Lower lobe of right lung (tissue), 2 donors: ENCODE measurements around the gene ATXN7L1. TPM values are rescaled to one million over a fixed set of nuclear protein-coding genes. Genes with fewer than 3 reads are reported as not detected.

Experiments used
- ATAC-seq, 2 donors: fragments of 200-7000 bp; cut with Tn5 transposase; one replicate each; pipeline ENCODE4 v1.9.1; 2020 to 2022; ENCODE audit warnings: mild to moderate bottlenecking in 2 of 2, moderate library complexity in 2 of 2
- DNase-seq: peaks from one replicate; pipeline ENCODE4 v3.0.0-alpha.2; 2020
- H3K27ac ChIP-seq: fragments of 200-600 bp; one replicate; pipeline ENCODE4 v1.8.0; 2022
- H3K27me3 ChIP-seq: fragments of 200-600 bp; one replicate; pipeline ENCODE4 v1.8.0; 2022; ENCODE audit warnings: low read depth
- H3K36me3 ChIP-seq: fragments of 200-600 bp; one replicate; pipeline ENCODE4 v1.8.0; 2022; ENCODE audit warnings: mild to moderate bottlenecking
- H3K4me1 ChIP-seq: fragments of 200-600 bp; one replicate; pipeline ENCODE4 v1.8.0; 2022
- H3K4me3 ChIP-seq: fragments of 200-600 bp; one replicate; pipeline ENCODE4 v1.8.0; 2022; ENCODE audit warnings: mild to moderate bottlenecking
- H3K9me3 ChIP-seq: fragments of 200-600 bp; one replicate; pipeline ENCODE4 v1.8.0; 2022
- CTCF ChIP-seq: fragments of 200-600 bp; IDR thresholded peaks from one replicate; pipeline ENCODE4 v1.8.0; 2022; ENCODE audit warnings: antibody characterized with exemption, mild to moderate bottlenecking
- intact Hi-C: fragments of 100-400 bp; cut with DNase I; formaldehyde crosslinking; loops from one replicate; pipeline ENCODE4 v1.11.0; 2022
- total RNA-seq: library from RNA; stranded (reverse); fragmentation: NEBNext Ultra II Directional; extraction: Animal tissue kit (Norgen Biotek cat#: 25700); gene quantifications from one replicate; pipeline ENCODE4 v1.2.1, GENCODE V29; 2021
- donor health status: DM: no; HTN: yes; CAD: no; lungs with severe emphysema.

ATXN7L1 gene
- total RNA-seq, 1 donor from 2014 or later, result 17.7 TPM

GRCh38 chr7:105829681-105830322, 46.6 kb downstream of the ATXN7L1 start:
- intact Hi-C loops, result no loop called here
- Histone ChIP-seq H3K36me3 (no peaks in the 10 kb centered on the region), H3K4me3 (no peak overlapping the region), H3K4me1 (peaks cover 20% of the 10 kb centered on the region), H3K27me3 (no peaks in the 10 kb centered on the region), H3K27ac (no peak overlapping the region), H3K9me3 (no peaks in the 10 kb centered on the region)
- TF ChIP-seq CTCF, result no peak
- no peak for DNase-seq
- no peak for ATAC-seq

GRCh38 chr7:105828141-105828540, 48.3 kb downstream of the ATXN7L1 start:
- Histone ChIP-seq H3K4me1 (peaks cover 20% of the 10 kb centered on the region), H3K27me3 (no peaks in the 10 kb centered on the region), H3K36me3 (no peaks in the 10 kb centered on the region), H3K9me3 (no peaks in the 10 kb centered on the region), H3K27ac (no peak overlapping the region), H3K4me3 (no peak overlapping the region)
- intact Hi-C loops, result no loop called here
- DNase-seq, result no peak
- no peak for TF ChIP-seq CTCF
- no peak for ATAC-seq

GRCh38 chr7:105827151-105827875, 49.1 kb downstream of the ATXN7L1 start:
- intact Hi-C loops, result no loop called here
- ATAC-seq (no peak), DNase-seq (no peak)
- Histone ChIP-seq H3K4me1 (peaks cover 20% of the 10 kb centered on the region), H3K4me3 (no peak overlapping the region), H3K27me3 (no peaks in the 10 kb centered on the region), H3K36me3 (no peaks in the 10 kb centered on the region), H3K9me3 (no peaks in the 10 kb centered on the region), H3K27ac (no peak overlapping the region)
- no peak for TF ChIP-seq CTCF

GRCh38 chr7:105826143-105826542, 50.3 kb downstream of the ATXN7L1 start:
- H3K4me1 ChIP-seq, result peaks cover 14% of the 10 kb centered on the region
- H3K27me3 ChIP-seq, result no peaks in the 10 kb centered on the region
- DNase-seq (no peak), ATAC-seq (no peak)
- no peaks in the 10 kb centered on the region for H3K36me3 ChIP-seq
- intact Hi-C loops, result no loop called here
- no peak for TF ChIP-seq CTCF
- H3K9me3 ChIP-seq, result no peaks in the 10 kb centered on the region
- no peak overlapping the region for H3K4me3 ChIP-seq
- H3K27ac ChIP-seq, result no peak overlapping the region

GRCh38 chr7:105825371-105825770, 51.0 kb downstream of the ATXN7L1 start:
- no peak for ATAC-seq

More at GRCh38 chr7:105825371-105825770, 51.0 kb downstream of the ATXN7L1 start:
- intact Hi-C loops, result no loop called here
- Histone ChIP-seq H3K27ac (no peak overlapping the region), H3K36me3 (no peaks in the 10 kb centered on the region), H3K9me3 (no peaks in the 10 kb centered on the region), H3K4me3 (no peak overlapping the region), H3K4me1 (peaks cover 7% of the 10 kb centered on the region), H3K27me3 (no peaks in the 10 kb centered on the region)
- DNase-seq, result no peak
- no peak for TF ChIP-seq CTCF
